ENCODE data around the gene ICAM4. TPM values are rescaled to one million over a fixed set of nuclear protein-coding genes. Genes with fewer than 3 reads are reported as not detected.

The ICAM4 gene
- total and polyA plus RNA-seq, 2 donors (not counting 3 experiments of a cell fraction or from before 2014, with no cell fraction given), result 0.44 to 0.49 TPM

GRCh38 chr19:10332158-10332964 lies 45.6 kb downstream of the ICAM4 start:
- Histone ChIP-seq H3K27me3 (ENCODE audit: control insufficient read depth in 2 of 2, insufficient read depth in 2 of 2, low read length in 2 of 2) (no peaks in the 10 kb centered on the region), H3K4me3 (replicated peaks in 1 of 3; ENCODE audit: insufficient read depth in 1 of 3, low read depth in 1 of 3, low read length in 3 of 3) (peak overlapping the region; percentile 0 to 71 (median 31)), H3K27ac (ENCODE audit: insufficient read depth, low read depth, low read length) (no peak overlapping the region), H3K9me3 (replicated peaks; ENCODE audit: control insufficient read depth, insufficient read depth, low read length) (no peaks in the 10 kb centered on the region), H3K4me1 (ENCODE audit: control insufficient read depth, extremely low read depth, insufficient read depth, low read length) (peaks cover 16% of the 10 kb centered on the region), H3K79me2 (ENCODE audit: control insufficient read depth, insufficient read depth, low read length) (peaks cover 26% of the 10 kb centered on the region), H3K4me2 (ENCODE audit: insufficient read depth, low read length) (peak overlapping the region; percentile 10), H3K9me1 (replicated peaks; ENCODE audit: control insufficient read depth, extremely low read depth, insufficient read depth, low read length) (no peaks in the 10 kb centered on the region), H2AFZ (ENCODE audit: low read depth, low read length) (no peak overlapping the region), H3K36me3 (ENCODE audit: control insufficient read depth in 2 of 2, extremely low read depth in 1 of 2, insufficient read depth in 2 of 2, low read length in 2 of 2) (peaks cover 5 to 20% of the 10 kb centered on the region in 2 experiments), H4K20me1 (replicated peaks; ENCODE audit: control insufficient read depth, extremely low read depth, insufficient read depth, low read length) (no peaks in the 10 kb centered on the region), H3K9ac (replicated peaks; ENCODE audit: extremely low read depth, insufficient read depth, low read length) (peak overlapping the region; percentile 95)
- CTCF ChIA-PET, result interaction anchor here (0.8 to 3.5 kb wide), 6 partner anchors 13 to 63 kb away, joined by 3 to 23 read pairs (median 5); partner anchors contain the start of gene ICAM1
- dilution Hi-C loops (cut with MboI; ENCODE audit: extremely low pct_ligation_motif_present, low sequenced_read_pairs) (no loop called here), intact Hi-C loops (cut with micrococcal nuclease) (loop anchor here (2.0 to 5.0 kb wide), 2 partner anchors 16 to 80 kb away; partner anchors contain the start of genes FDX2 and MRPL4)
- POLR2A ChIA-PET, result interaction anchor here (1.8 to 2.2 kb wide), 2 partner anchors 9 to 61 kb away, joined by 4 to 13 read pairs; partner anchors contain the start of gene ICAM1
- DNase-seq (ENCODE audit: low read depth, low spot score), result no peak
- FAIRE-seq, result no peak
- TSS peak; percentile 18 for BruUV-seq (replicated peaks)
- no peak for TF ChIP-seq GATA2 (IDR thresholded peaks at IDR 0.05; ENCODE audit: insufficient read depth, insufficient read length, low read depth, low read length)
- TF ChIP-seq MYC (IDR thresholded peaks at IDR 0.05; ENCODE audit: low read depth, low read length), result no peak
- TF ChIP-seq EZH2 (IDR thresholded peaks at IDR 0.05; ENCODE audit: borderline replicate concordance, low read depth, low read length, severe bottlenecking), result no peak
- TF ChIP-seq POLR2A (IDR thresholded peaks at IDR 0.05; ENCODE audit: low read depth, low read length), result no peak
- no peak for TF ChIP-seq JUN (IDR thresholded peaks at IDR 0.05; ENCODE audit: borderline replicate concordance, insufficient read depth, insufficient read length, low read depth)
- TF ChIP-seq CTCF (IDR thresholded peaks at IDR 0.05; ENCODE audit: extremely low read depth in 1 of 2, insufficient read depth in 1 of 2, low read depth in 1 of 2, low read length in 2 of 2), result no peak
- no peak for TF ChIP-seq MAX (IDR thresholded peaks at IDR 0.05; ENCODE audit: insufficient read depth, insufficient read length)
- TF ChIP-seq POLR2AphosphoS5 (IDR thresholded peaks at IDR 0.05; ENCODE audit: insufficient read depth, low read depth, low read length), result no peak
- no peak for TF ChIP-seq FOS (IDR thresholded peaks at IDR 0.05; ENCODE audit: borderline replicate concordance, insufficient read depth, low read length)
